SU-DHL-6 (cell line): ENCODE data around the gene TNPO1.

Experiments
- EZH2phosphoT487 ChIP-seq: fragments of 200-600 bp; sonication (generic), shearing (Covaris generic); conservative IDR thresholded peaks from 2 replicates; pipeline ENCODE4 v1.6.1; 2018; ENCODE audit warnings: mild to moderate bottlenecking, antibody characterized with exemption, low read length, moderate library complexity, mixed read lengths
- TF ChIP-seq, protein P1 (sequence below): fragments of 200-600 bp; sonication (generic); IDR thresholded peaks from one replicate; pipeline ENCODE4 v1.5.1; 2017; ENCODE audit warnings: antibody characterized with exemption, mild to moderate bottlenecking, low read length, moderate library complexity; ENCODE audit not compliant: insufficient read depth, poor library complexity, severe bottlenecking

DNA sequence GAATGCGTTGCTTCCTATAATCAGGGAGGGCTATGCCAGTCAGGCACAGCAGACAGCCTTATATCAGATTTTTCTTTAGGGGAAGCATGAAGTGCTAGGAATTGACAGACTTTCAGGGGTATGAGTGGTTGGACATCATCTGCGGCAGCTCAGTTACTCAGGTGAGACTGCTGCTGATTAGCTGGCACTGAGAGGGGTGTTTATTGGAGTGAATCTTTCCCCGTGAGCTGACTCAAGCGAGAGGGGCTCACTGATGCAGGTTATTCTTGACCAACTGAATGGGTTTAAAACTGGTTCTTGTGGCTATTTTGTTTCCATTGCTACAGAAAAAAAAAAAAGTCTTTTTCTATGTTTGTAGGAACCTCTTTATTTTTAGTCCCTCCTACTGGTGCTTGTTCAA lies 46.2 kb upstream of the TNPO1 start:
- TF ChIP-seq, protein P1, sequence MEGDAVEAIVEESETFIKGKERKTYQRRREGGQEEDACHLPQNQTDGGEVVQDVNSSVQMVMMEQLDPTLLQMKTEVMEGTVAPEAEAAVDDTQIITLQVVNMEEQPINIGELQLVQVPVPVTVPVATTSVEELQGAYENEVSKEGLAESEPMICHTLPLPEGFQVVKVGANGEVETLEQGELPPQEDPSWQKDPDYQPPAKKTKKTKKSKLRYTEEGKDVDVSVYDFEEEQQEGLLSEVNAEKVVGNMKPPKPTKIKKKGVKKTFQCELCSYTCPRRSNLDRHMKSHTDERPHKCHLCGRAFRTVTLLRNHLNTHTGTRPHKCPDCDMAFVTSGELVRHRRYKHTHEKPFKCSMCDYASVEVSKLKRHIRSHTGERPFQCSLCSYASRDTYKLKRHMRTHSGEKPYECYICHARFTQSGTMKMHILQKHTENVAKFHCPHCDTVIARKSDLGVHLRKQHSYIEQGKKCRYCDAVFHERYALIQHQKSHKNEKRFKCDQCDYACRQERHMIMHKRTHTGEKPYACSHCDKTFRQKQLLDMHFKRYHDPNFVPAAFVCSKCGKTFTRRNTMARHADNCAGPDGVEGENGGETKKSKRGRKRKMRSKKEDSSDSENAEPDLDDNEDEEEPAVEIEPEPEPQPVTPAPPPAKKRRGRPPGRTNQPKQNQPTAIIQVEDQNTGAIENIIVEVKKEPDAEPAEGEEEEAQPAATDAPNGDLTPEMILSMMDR: no peak
- no peak for TF ChIP-seq EZH2phosphoT487
